Measurements from ENCODE around the gene ADD1. TPM values are rescaled to one million over a fixed set of nuclear protein-coding genes. Genes with fewer than 3 reads are reported as not detected.

ADD1 gene
- total RNA-seq, 2 experiments from 2014 or later = 266 to 277 TPM

- no peak for DNase-seq
- Mint-ChIP-seq H3K27me3 (no peaks in the 10 kb centered on the region), H3K36me3 (ENCODE audit: low read depth) (peaks cover 69% of the 10 kb centered on the region), H3K9me3 (peaks cover 3% of the 10 kb centered on the region), H3K27ac (peak overlapping the region; percentile 48), H3K4me3 (no peak overlapping the region), H3K4me1 (peaks cover 35% of the 10 kb centered on the region)
- ChIA-PET POLR2A (interaction anchor here (0.5 to 1.8 kb wide), 4 partner anchors 12 to 143 kb away, joined by 3 to 10 read pairs (median 4); partner anchors contain the start of genes GRK4 and NOP14), CTCF (interaction anchor here (1.5 kb wide), 1 partner anchor 11 kb away, joined by 5 read pairs; no protein-coding TSS in a partner anchor)
These were observed 81.2 kb downstream of the ADD1 start for GRCh38 chr4:2924765-2925301.

GRCh38 chr4:2925496-2925895 lies 81.9 kb downstream of the ADD1 start:
- Mint-ChIP-seq H3K4me1 (peaks cover 33% of the 10 kb centered on the region), H3K27ac (no peak overlapping the region), H3K36me3 (ENCODE audit: low read depth) (peaks cover 68% of the 10 kb centered on the region), H3K27me3 (no peaks in the 10 kb centered on the region), H3K9me3 (no peaks in the 10 kb centered on the region), H3K4me3 (no peak overlapping the region)
- DNase-seq = no peak
- ChIA-PET POLR2A (interaction anchor here (0.5 to 1.8 kb wide), 3 partner anchors 11 to 144 kb away, joined by 3 to 10 read pairs (median 4); partner anchors contain the start of genes GRK4 and NOP14), CTCF (interaction anchor here (1.5 kb wide), 1 partner anchor 10 kb away, joined by 5 read pairs; no protein-coding TSS in a partner anchor)

GRCh38 chr4:2925931-2926860 lies 82.6 kb downstream of the ADD1 start:
- Mint-ChIP-seq H3K27ac (no peak overlapping the region), H3K36me3 (ENCODE audit: low read depth) (peaks cover 65% of the 10 kb centered on the region), H3K27me3 (no peaks in the 10 kb centered on the region), H3K4me1 (peaks cover 33% of the 10 kb centered on the region), H3K9me3 (no peaks in the 10 kb centered on the region), H3K4me3 (no peak overlapping the region)
- ChIA-PET POLR2A (interaction anchor here (1.2 kb wide), 1 partner anchor 9 kb away, joined by 5 read pairs; no protein-coding TSS in a partner anchor), CTCF (interaction anchor here (1.5 kb wide), 1 partner anchor 9 kb away, joined by 5 read pairs; no protein-coding TSS in a partner anchor)
- no peak for DNase-seq

GRCh38 chr4:2927016-2927695 lies 83.5 kb downstream of the ADD1 start:
- no peak for DNase-seq
- Mint-ChIP-seq H3K4me3 (no peak overlapping the region), H3K36me3 (ENCODE audit: low read depth) (peaks cover 62% of the 10 kb centered on the region), H3K9me3 (no peaks in the 10 kb centered on the region), H3K27ac (peak overlapping the region; percentile 4), H3K4me1 (peaks cover 32% of the 10 kb centered on the region), H3K27me3 (no peaks in the 10 kb centered on the region)
- POLR2A ChIA-PET = interaction anchor here (1.2 kb wide), 2 partner anchors 8 to 9 kb away, joined by 3 to 5 read pairs; no protein-coding TSS in a partner anchor
- CTCF ChIA-PET = no interaction called here

GRCh38 chr4:2927696-2928075 lies 84.0 kb downstream of the ADD1 start:
- peaks cover 59% of the 10 kb centered on the region for H3K36me3 Mint-ChIP-seq (ENCODE audit: low read depth)
- H3K27me3 Mint-ChIP-seq = no peaks in the 10 kb centered on the region
- H3K9me3 Mint-ChIP-seq = no peaks in the 10 kb centered on the region
- peaks cover 30% of the 10 kb centered on the region for H3K4me1 Mint-ChIP-seq
- ChIA-PET POLR2A (interaction anchor here (1.2 kb wide), 1 partner anchor 8 kb away, joined by 3 read pairs; no protein-coding TSS in a partner anchor), CTCF (no interaction called here)
- peak overlapping the region; percentile 4 for H3K27ac Mint-ChIP-seq
- no peak for DNase-seq
- H3K4me3 Mint-ChIP-seq = no peak overlapping the region

- H3K9me3 Mint-ChIP-seq = no peaks in the 10 kb centered on the region
These were observed 84.9 kb downstream of the ADD1 start for GRCh38 chr4:2928242-2929176.

GRCh38 chr4:2929469-2929868 lies 85.8 kb downstream of the ADD1 start:
- Mint-ChIP-seq H3K9me3 (no peaks in the 10 kb centered on the region), H3K27me3 (no peaks in the 10 kb centered on the region), H3K4me3 (no peak overlapping the region), H3K4me1 (peaks cover 23% of the 10 kb centered on the region), H3K36me3 (ENCODE audit: low read depth) (peaks cover 59% of the 10 kb centered on the region), H3K27ac (no peak overlapping the region)
- ChIA-PET POLR2A (no interaction called here), CTCF (interaction anchor here (1.0 to 1.5 kb wide), 2 partner anchors 25 to 166 kb away, joined by 3 to 4 read pairs; no protein-coding TSS in a partner anchor)
- no peak for DNase-seq

More at GRCh38 chr4:2928242-2929176, 84.9 kb downstream of the ADD1 start:
- no peaks in the 10 kb centered on the region for H3K27me3 Mint-ChIP-seq
- POLR2A ChIA-PET = interaction anchor here (1.2 kb wide), 1 partner anchor 7 kb away, joined by 3 read pairs; no protein-coding TSS in a partner anchor
- CTCF ChIA-PET = interaction anchor here (1.5 kb wide), 1 partner anchor 26 kb away, joined by 4 read pairs; no protein-coding TSS in a partner anchor
- no peak for DNase-seq
- no peak overlapping the region for H3K27ac Mint-ChIP-seq
- H3K4me1 Mint-ChIP-seq = peaks cover 27% of the 10 kb centered on the region
- H3K4me3 Mint-ChIP-seq = no peak overlapping the region
- H3K36me3 Mint-ChIP-seq (ENCODE audit: low read depth) = peaks cover 62% of the 10 kb centered on the region

- Mint-ChIP-seq H3K36me3 (ENCODE audit: low read depth) (peaks cover 54% of the 10 kb centered on the region), H3K4me1 (peaks cover 23% of the 10 kb centered on the region), H3K27ac (peak overlapping the region; percentile 56), H3K27me3 (no peaks in the 10 kb centered on the region), H3K4me3 (no peak overlapping the region), H3K9me3 (no peaks in the 10 kb centered on the region)
- ChIA-PET CTCF (interaction anchor here (1.0 kb wide), 1 partner anchor 166 kb away, joined by 3 read pairs; no protein-coding TSS in a partner anchor), POLR2A (no interaction called here)
- no peak for DNase-seq
These were observed 86.6 kb downstream of the ADD1 start for GRCh38 chr4:2930135-2930757.

GRCh38 chr4:2930758-2931511 lies 87.3 kb downstream of the ADD1 start:
- Mint-ChIP-seq H3K27me3 (no peaks in the 10 kb centered on the region), H3K27ac (no peak overlapping the region), H3K4me3 (no peak overlapping the region), H3K4me1 (peaks cover 29% of the 10 kb centered on the region), H3K9me3 (no peaks in the 10 kb centered on the region), H3K36me3 (ENCODE audit: low read depth) (peaks cover 58% of the 10 kb centered on the region)
- ChIA-PET POLR2A (interaction anchor here (2.0 kb wide), 1 partner anchor 13 kb away, joined by 6 read pairs; no protein-coding TSS in a partner anchor), CTCF (interaction anchor here (1.0 kb wide), 2 partner anchors 24 to 175 kb away, joined by 3 read pairs; partner anchors contain the start of gene TNIP2)
- DNase-seq = no peak

GRCh38 chr4:2931512-2932301 lies 88.1 kb downstream of the ADD1 start:
- no peaks in the 10 kb centered on the region for H3K9me3 Mint-ChIP-seq
- ChIA-PET CTCF (interaction anchor here (1.0 kb wide), 2 partner anchors 23 to 176 kb away, joined by 3 read pairs; partner anchors contain the start of gene TNIP2), POLR2A (interaction anchor here (1.1 to 2.0 kb wide), 5 partner anchors 8 to 53 kb away, joined by 3 to 10 read pairs (median 4); no protein-coding TSS in a partner anchor)
- peak overlapping the region; percentile 96 for H3K4me3 Mint-ChIP-seq
- DNase-seq = peak; percentile 75
- H3K27me3 Mint-ChIP-seq = no peaks in the 10 kb centered on the region
- H3K4me1 Mint-ChIP-seq = peaks cover 37% of the 10 kb centered on the region
- peaks cover 59% of the 10 kb centered on the region for H3K36me3 Mint-ChIP-seq (ENCODE audit: low read depth)
- H3K27ac Mint-ChIP-seq = peak overlapping the region; percentile 99

All from activated CD4-positive, alpha-beta memory T cell treated with anti-CD3 and anti-CD28 coated beads, Interleukin-2, amount 10 ng/mL, durations not matched to agents 7 days and 5 days (primary cell).